SU-DHL-6 (cell line): ENCODE results near the gene LZTR1.

Source experiments
- H2AFZ ChIP-seq: fragments of 200-600 bp; sonication (generic); 2 replicates; pipeline ENCODE4 v1.6.1; 2014; ENCODE audit warnings: low read depth, mild to moderate bottlenecking, moderate library complexity, mixed read lengths, antibody characterized with exemption, low read length; ENCODE audit not compliant: severe bottlenecking
- H3F3A ChIP-seq: fragments of 200-600 bp; shearing (Covaris generic); 2 replicates; pipeline ENCODE4 v1.6.0; 2016; ENCODE audit warnings: antibody characterized with exemption, mild to moderate bottlenecking; ENCODE audit not compliant: insufficient read depth
- H3K27ac ChIP-seq: fragments of 200-600 bp; sonication (generic); 2 replicates; pipeline ENCODE4 v1.5.1; 2016; ENCODE audit warnings: low read depth, mild to moderate bottlenecking, low read length, moderate library complexity, mixed read lengths
- H3K27me3 ChIP-seq: fragments of 200-600 bp; sonication (generic), shearing (Covaris generic); 2 replicates; pipeline ENCODE4 v1.6.0; 2014; ENCODE audit warnings: mild to moderate bottlenecking, low read length
- H3K36me3 ChIP-seq: fragments of 200-600 bp; sonication (generic); 2 replicates; pipeline ENCODE4 v1.6.1; 2014; ENCODE audit warnings: mild to moderate bottlenecking, low read length, mixed read lengths
- H3K4me2 ChIP-seq: fragments of 300-600, 200-600 bp; shearing (Covaris generic), sonication (generic); 2 replicates; pipeline ENCODE4 v1.6.0; 2014; ENCODE audit warnings: low read length, low read depth, mild to moderate bottlenecking; ENCODE audit not compliant: poor library complexity, severe bottlenecking
- H3K4me3 ChIP-seq: fragments of 200-600 bp; sonication (generic); 2 replicates; pipeline ENCODE4 v1.5.1; 2014; ENCODE audit warnings: antibody characterized with exemption, low read length, mild to moderate bottlenecking, mixed read lengths; ENCODE audit not compliant: insufficient read depth, poor library complexity, severe bottlenecking
- H3K79me2 ChIP-seq: fragments of 200-600 bp; sonication (generic); 2 replicates; pipeline ENCODE4 v1.6.1; 2014; ENCODE audit warnings: mild to moderate bottlenecking, low read length, moderate library complexity; ENCODE audit not compliant: insufficient read depth
- H3K9ac ChIP-seq: fragments of 200-600 bp; sonication (generic); 2 replicates; pipeline ENCODE4 v1.7.0; 2014; ENCODE audit warnings: mild to moderate bottlenecking, low read length
- H3K9me2 ChIP-seq: fragments of 200-600 bp; sonication (generic); replicated peaks from 2 replicates; pipeline ENCODE4 v1.6.1; 2014; ENCODE audit warnings: low read length; ENCODE audit not compliant: insufficient read depth
- H3K9me3 ChIP-seq: fragments of 200-600 bp; sonication (generic); 2 replicates; pipeline ENCODE4 v1.6.1; 2014; ENCODE audit warnings: low read length, mixed read lengths; ENCODE audit not compliant: insufficient read depth
- H4K20me1 ChIP-seq: fragments of 200-600 bp; sonication (generic); 2 replicates; pipeline ENCODE4 v1.6.1; 2014; ENCODE audit warnings: low read depth, mild to moderate bottlenecking, antibody characterized with exemption, low read length, moderate library complexity, mixed read lengths
- CTCF ChIP-seq: fragments of 200-600 bp; sonication (generic); IDR thresholded peaks from one replicate; pipeline ENCODE4 v1.5.1; 2017; ENCODE audit warnings: antibody characterized with exemption, mild to moderate bottlenecking, low read length, moderate library complexity; ENCODE audit not compliant: insufficient read depth, poor library complexity, severe bottlenecking
- EZH2phosphoT487 ChIP-seq: fragments of 200-600 bp; sonication (generic), shearing (Covaris generic); conservative IDR thresholded peaks from 2 replicates; pipeline ENCODE4 v1.6.1; 2018; ENCODE audit warnings: mild to moderate bottlenecking, antibody characterized with exemption, low read length, moderate library complexity, mixed read lengths

The LZTR1 gene

DNA sequence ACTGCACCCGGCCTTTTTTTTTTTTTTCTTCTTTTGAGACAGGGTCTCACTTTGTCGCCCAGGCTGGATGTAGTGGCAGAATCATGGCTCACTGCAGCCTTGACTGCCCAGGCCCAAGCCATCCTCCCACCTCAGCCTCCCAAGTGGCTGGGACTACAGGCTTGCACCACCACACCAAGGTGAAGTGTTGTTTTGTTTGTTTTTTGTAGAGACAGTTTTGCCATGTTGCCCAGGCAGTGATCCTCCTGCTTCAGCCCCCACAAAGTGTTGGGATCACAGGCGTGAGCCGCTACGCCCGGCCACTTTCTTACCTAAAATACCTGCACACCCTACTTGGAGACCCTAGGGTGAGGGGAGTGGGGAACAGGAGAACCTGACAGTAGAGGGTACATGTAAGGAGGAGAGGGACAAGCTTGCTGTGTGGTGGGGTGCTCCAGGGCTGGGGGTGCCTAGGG is 19.6 kb upstream of the LZTR1 start:
- Histone ChIP-seq H2AFZ (no peak overlapping the region), H3K4me2 (no peak overlapping the region)

GRCh38 chr22:20963201-20964052 is 18.7 kb upstream of the LZTR1 start:
- H3K9me3 ChIP-seq = no peaks in the 10 kb centered on the region
- no peaks in the 10 kb centered on the region for H3K9me2 ChIP-seq
- no peak overlapping the region for H3K27ac ChIP-seq
- H3K79me2 ChIP-seq = no peaks in the 10 kb centered on the region
- no peaks in the 10 kb centered on the region for H3K36me3 ChIP-seq
- no peak overlapping the region for H3K9ac ChIP-seq
- no peaks in the 10 kb centered on the region for H4K20me1 ChIP-seq
- H2AFZ ChIP-seq = no peak overlapping the region
- no peak overlapping the region for H3K4me2 ChIP-seq
- H3F3A ChIP-seq = no peaks in the 10 kb centered on the region
- H3K27me3 ChIP-seq = no peaks in the 10 kb centered on the region
- H3K4me3 ChIP-seq = no peak overlapping the region
- TF ChIP-seq CTCF (no peak), EZH2phosphoT487 (no peak)

More for the DNA sequence above, 19.6 kb upstream of the LZTR1 start:
- Histone ChIP-seq H4K20me1 (no peaks in the 10 kb centered on the region), H3K9me3 (no peaks in the 10 kb centered on the region), H3K9me2 (no peaks in the 10 kb centered on the region), H3K27ac (no peak overlapping the region), H3K4me3 (no peak overlapping the region), H3K36me3 (no peaks in the 10 kb centered on the region), H3K79me2 (no peaks in the 10 kb centered on the region), H3K9ac (no peak overlapping the region), H3K27me3 (no peaks in the 10 kb centered on the region), H3F3A (no peaks in the 10 kb centered on the region)
- TF ChIP-seq CTCF (no peak), EZH2phosphoT487 (no peak)

GRCh38 chr22:20964090-20964798 is 17.9 kb upstream of the LZTR1 start:
- Histone ChIP-seq H3F3A (no peaks in the 10 kb centered on the region), H3K79me2 (no peaks in the 10 kb centered on the region), H3K9me3 (no peaks in the 10 kb centered on the region), H3K4me3 (no peak overlapping the region), H2AFZ (no peak overlapping the region), H3K9me2 (no peaks in the 10 kb centered on the region), H3K9ac (no peak overlapping the region), H3K27ac (no peak overlapping the region), H3K4me2 (no peak overlapping the region), H4K20me1 (no peaks in the 10 kb centered on the region), H3K27me3 (no peaks in the 10 kb centered on the region), H3K36me3 (no peaks in the 10 kb centered on the region)
- TF ChIP-seq EZH2phosphoT487 = no peak
- TF ChIP-seq CTCF = no peak
